OCI-M1 (cell line): ENCODE results near the gene HEATR3.
A peak's percentile ranks its signal among the peaks of the same experiment; 100 is the strongest.

ENCODE experiments used
- DNase-seq: peaks from one replicate; lab custom pipeline; 2025; lab: John Stamatoyannopoulos, UW

Gene HEATR3

DNA sequence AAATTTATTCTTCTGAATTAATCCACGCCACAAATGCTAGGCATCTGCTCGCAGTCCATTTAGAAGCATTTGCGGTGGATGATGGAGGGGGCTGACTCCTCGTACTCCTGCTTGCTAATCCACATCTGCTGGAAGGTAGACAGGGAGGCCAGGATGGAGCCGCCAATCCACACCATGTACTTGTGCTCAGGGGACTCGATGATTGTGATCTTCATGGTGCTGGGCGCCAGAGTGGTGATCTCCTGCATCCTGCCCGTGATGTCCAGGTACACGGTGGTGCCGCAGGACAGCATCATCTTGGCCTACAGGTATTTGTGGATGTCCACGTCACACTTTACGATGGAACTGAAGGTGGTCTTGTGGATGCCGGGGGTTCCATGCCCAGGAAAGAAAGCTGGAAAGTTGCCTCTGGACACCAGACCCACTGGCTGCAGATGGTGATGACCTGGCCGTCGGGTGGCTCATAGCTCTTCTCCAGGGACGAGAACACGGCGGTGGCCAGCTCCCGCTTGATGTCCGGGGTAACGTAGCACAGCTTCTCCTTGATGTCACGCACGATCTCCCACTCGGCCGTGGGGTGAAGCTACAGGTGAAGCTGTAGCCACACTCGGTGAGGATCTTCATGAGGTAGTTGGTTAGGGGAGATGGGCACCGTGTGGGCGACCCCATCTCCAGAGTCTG lies 7.5 kb upstream of the HEATR3 start:
- DNase-seq, result no peak

DNA sequence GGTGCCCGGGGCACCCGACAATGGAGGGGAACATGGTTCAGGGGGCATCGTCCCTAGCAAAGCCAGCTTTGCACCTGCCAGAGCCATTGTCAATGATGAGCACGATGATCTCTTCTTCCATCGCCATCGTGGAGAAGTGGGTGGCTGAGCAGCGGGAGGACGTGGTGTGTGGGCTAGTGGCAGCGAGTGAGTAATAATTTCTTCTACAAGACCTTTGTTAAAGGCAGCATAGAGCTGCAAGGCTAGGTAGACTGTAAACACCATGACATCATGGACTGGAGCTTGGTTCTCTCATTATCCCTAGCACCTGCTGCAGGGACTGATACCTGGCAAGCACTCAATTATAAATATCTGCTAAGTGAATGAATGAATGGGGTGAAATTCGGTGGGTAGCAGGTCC lies 6.7 kb upstream of the HEATR3 start:
- DNase-seq, result no peak

DNA sequence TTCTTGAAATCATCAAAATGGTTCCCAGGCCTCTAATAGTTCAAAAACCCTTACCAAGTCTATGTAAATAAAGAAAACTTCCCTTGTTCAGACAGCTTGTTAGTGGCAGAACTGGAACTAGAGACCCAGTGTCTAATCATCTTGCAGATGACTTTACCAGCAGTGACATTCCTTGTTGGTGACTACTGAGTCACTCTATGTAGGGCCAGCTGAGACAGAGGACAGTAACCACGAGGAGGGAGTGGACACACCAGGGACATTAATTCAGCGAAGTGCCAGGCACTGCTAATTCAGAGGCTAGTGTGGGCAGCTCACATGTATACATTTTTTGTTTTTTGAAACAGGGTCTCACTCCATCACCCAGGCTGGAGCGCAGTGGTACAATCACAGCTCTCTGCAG lies 6.1 kb upstream of the HEATR3 start:
- no peak for DNase-seq

DNA sequence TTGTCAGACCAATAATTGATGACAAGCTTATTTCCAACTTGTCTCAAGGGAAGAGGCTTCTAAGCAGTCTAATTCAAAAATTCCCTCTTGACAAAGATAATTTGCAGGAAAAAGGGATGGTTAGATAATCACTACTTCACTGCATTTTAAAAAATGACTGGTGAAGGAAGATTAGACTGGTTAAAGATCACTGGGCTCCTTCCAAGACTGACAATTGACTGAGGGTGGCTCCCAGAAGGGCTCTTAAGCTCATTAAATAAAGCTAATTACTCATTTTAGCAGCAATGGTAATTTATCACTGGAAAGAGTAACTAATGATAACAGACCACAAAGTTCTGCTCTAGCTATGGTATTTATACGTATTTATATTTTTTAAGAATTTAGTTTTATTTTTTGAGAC lies 4.4 kb upstream of the HEATR3 start:
- no peak for DNase-seq

DNA sequence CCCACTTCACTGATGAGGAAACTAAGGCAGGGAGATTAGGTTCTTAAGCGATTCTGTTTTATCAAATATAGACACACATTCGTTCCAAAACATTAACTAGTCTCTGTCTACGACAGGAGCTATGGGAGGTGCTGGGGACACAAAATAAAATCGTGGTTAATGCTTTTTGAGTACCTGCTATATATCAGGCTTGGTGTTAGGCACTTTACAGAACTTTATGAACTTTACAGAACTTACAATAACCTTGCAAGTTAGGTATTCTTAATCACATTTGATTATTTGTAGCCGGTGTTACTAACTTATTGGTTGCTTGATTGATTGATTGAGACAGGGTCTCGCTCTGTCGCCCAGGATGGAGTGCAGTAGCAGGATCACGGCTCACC lies 538 bp upstream of the HEATR3 start:
- no peak for DNase-seq

DNA sequence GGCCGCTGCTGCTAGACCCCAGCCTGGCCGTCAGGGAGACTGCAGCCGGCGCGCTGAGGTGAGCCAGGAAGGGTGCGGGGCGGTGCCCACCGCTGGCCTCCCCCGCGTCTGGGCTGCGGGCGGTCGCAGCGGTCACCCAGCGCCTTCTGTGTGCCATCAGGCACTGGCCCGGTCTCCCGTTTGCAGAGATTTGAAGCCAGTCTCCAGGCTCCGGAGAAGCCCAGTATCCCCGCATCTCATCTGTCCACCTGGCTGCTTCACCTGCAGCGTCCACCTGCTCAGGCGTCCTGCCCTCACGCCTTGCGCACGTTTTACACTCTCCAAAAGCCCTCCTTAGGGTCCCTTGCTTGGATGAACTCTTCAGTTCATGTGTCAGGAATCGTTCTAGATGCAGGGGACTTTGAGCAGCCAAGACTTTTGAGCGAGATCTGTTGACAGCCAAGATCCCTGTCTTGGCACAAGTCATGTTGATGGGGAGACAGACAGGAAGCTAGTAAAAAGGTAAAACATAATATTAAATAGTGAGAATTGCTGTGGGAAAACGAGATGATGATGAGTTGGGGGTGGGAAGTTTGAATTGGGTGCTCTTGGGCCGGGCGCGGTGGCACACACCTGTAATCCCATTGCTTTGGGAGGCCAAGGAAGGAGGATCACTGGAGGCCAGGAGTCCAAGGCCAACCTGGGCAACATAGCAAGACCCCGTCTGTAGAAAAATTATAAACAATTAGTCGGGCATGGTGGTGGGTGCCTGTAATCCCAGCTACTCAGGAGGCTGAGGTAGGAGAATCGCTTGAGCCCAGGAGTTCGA lies 916 bp downstream of the HEATR3 start:
- DNase-seq, result peak; percentile 10

DNA sequence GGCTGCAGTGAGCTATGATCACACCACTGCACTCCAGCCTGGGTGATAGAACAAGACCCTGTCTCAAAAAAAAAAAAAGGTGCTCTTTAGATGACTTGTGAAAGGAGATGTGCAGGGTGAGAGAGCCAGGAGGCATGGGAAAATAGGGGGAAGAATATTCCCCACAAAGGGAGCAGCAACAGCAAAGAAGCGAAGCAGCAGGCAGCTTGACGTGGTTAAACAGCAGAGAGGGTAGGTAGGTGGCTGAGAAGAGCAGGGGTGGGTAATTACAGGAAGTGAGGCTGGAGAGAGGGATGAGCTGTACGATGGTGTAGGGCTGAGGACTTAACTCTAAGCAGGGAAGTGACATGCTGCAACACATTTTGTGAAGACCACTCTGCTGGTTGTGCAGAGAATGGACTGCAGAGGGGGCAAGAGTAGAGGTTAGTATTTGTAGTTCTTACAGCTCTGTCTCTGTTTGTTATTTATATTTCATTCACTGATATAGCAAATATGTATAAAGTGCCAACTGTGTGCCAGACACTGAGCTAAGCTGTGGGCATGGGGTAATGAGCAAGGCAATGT lies 1.6 kb downstream of the HEATR3 start:
- peak; percentile 56 for DNase-seq

DNA sequence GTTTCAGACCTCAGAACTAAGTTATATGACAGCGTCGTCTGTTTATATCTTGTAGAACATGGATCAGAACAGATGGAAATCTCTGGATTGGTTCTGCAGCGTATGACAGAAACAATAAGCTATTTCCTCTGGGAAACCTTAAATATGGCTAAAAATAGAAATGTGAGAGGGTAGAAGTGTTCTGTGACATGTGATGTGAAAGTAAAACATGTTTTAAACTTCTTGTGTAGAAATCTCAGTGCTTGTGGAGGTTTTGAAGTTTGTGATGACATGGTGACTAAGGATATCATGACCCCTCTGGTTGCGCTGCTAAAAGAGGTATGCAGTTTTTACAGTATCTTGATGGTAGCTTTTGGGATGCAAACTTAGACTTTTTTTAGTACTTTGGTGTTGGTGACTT lies 2.8 kb downstream of the HEATR3 start:
- DNase-seq, result no peak

DNA sequence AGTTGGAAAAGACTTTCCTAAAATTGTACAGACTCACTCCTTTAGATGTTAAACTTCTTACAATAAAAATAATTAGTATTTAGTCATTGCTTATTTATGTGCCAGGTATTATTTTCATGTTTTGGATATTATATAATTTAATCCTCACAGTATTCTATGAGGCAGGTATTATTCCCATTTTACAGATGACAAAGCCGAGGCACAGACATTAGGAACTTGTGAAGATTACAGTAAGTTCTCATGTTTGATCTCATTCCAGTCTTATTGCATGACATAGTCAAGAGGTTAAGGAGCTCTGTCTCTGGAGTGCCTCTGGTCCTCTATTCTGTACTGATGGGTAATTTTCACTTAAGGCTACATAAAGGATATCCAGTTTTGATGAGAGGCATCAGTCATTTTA lies 3.3 kb downstream of the HEATR3 start:
- no peak for DNase-seq

DNA sequence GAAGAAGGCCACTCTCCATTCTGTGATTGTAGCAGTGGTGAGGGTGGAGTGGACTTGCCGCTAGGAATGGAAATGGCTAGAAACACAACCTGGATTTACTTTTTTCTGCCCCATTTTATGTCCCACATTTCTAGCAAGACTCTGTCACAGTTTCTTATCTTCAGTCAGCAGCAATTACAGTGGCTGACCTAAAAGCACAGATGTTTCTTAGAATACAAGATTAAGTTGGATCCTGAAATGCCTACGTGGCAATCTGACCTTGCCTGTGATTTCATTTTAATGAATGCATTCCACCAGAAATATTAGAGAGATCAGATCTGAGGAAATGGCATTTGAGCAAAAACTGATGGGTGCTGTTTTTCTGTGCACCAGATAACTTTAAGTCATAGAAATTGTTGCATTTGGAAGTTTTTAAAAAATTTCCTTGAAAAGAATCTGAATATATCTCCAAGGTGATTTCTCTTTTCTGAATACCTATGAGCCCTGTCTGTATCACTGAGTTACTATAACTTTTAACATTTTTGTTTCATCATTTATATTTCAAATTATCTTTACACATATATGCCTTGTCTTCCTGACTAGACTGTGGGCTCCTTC lies 5.4 kb downstream of the HEATR3 start:
- DNase-seq, result peak; percentile 78

DNA sequence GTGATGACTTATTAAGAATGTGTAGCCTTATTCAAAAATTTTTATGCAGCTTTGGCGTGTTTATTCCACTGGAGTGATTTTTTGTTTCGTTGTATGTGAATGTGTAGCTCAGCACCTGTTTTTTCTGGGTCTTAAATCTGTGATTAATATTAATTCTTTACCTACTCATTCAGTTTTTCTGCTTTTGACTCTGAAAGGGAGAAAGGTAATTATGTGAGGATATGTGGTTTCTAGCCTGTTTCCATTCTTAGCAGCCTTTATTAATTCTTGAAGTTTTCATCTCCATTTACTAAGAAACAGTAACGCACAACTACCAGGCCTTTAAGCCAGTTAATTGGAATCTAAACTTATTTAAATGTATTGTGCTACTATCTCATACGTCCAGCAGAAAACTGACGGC lies 7.0 kb downstream of the HEATR3 start:
- no peak for DNase-seq

DNA sequence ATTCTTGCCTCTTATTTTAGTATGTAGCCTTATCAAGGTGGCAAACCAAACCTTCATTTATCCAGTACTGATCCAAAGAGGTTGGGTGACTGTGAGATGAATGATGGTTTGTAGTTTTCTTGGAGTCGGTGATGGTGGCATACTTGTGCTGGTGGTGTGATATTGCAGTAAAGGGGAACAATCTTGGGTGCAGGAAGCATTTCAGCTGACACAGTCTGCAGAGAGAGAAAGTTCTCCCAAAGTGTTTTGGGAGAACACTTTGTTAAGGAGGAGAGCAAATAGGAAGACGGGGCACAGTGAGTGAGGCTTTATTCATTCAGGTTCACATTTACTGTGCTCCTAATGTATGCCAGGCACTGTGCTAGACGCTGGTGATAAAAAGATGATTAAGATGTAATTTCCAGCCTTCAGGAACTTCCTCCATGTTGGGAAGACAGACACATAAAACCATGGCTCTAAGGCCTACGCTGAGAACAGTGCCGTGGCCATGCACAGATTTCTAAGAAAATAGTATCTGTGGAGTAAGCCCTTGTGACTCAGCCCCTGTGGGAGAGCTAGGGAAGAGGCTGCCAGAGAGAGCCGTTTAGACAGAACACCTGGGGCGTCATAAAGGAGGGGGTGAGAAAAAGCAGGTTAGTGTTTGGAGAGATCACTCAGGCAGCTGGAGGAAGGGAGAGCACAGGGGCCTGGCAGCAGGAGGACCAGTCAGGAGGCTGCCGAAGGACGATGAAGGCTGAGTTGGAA lies 13.8 kb downstream of the HEATR3 start:
- DNase-seq, result no peak

DNA sequence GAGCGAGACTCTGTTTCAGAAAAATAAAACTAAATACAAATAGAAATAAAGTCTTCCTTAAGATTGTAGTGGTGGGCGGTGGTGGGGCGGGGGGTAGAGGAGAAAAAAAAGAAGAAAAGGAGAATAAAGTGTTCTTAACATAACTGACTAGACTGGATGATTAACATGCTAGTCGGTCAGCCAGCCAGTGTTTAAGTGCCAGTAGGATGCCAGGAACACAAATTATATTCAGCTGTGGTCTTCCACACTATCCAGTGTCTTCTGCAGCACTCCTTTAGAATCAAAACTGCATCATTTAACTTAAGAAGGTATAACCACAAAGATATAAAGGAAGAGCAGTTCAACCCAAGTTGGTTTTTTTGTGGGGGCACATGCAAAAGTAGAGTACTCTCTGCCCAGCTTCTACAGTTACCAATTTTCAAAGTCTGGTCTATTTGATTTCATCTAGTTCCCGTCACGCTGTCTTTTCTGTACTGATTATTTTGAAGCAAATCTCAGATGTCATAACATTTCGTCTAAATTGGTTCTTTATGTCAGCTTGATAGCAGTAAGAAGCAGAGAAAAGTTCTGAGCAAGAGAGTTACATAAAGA lies 15.8 kb downstream of the HEATR3 start:
- DNase-seq, result no peak

DNA sequence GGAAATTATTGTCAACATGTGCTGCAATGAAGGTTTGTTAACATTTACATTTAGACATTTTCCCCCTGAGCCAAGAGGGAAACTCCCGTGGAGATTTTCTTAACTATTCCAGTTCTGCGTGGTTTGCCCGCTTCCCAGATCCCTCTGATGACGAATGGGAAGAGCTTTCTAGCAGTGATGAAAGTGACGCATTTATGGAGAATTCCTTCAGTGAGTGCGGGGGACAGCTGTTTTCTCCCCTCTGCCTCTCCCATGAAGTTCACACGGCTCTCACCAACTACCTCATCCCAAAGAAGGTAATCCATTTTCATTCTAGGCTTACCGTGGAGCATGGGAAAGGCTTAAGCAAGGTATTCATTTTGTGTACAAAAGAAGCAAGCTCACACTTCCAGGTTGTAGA lies 18.2 kb downstream of the HEATR3 start:
- no peak for DNase-seq

DNA sequence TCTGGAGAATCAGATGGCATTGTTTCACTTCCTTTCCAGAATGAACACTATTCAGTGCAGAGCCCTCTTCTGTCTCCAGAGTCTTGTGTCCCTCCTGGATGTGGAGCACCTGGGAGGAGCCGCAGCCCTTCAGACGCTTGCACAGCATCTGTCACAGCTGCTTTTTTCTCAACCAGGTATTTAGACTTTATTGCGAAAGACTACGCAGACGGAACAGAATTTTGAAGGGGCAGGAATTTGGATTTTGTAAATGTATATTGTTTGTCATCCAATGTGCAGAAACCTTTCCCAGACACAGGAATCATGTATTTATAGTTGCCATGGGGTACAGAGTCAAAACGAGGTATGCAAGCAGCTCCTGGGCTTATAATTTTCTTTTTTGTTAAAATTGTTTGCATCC lies 20.4 kb downstream of the HEATR3 start:
- DNase-seq, result no peak

DNA sequence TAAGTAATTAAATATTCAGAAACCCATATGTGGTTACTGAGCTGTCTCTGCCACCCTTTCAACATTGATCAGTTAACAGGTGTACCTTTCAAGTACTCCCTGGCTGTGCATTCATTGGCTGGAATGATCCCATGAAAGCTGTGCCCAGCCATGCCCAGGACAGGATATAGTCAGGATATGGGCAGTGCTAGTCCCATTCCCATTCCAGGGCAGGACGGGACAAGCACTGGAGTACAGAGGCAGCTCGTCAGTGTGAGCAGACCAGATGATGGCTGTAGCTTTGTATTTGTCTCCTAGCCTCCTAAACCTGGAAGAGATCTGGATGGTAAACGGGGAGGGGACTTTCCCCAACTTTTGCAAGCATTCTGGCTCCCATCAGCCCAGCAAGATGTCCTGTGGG lies 22.5 kb downstream of the HEATR3 start:
- DNase-seq, result no peak

DNA sequence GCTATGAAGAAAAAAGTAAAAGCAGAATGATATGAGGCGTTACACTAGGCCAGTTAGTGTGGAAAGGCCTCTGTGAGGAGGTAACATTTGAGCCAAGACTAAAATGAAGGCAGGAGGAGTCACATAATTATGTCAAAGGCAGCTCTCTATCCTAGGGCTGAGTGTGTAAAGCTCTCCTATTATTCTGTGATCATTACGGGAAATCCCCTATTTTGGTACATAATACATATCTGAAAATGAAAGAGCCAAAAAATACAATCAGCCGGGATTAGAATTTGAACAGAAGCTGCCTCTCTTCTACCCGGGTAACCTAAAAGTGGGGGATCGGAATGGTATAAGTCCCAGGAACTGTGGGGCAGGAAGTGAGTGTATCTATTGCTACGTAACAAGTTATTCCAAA lies 27.1 kb downstream of the HEATR3 start:
- no peak for DNase-seq

DNA sequence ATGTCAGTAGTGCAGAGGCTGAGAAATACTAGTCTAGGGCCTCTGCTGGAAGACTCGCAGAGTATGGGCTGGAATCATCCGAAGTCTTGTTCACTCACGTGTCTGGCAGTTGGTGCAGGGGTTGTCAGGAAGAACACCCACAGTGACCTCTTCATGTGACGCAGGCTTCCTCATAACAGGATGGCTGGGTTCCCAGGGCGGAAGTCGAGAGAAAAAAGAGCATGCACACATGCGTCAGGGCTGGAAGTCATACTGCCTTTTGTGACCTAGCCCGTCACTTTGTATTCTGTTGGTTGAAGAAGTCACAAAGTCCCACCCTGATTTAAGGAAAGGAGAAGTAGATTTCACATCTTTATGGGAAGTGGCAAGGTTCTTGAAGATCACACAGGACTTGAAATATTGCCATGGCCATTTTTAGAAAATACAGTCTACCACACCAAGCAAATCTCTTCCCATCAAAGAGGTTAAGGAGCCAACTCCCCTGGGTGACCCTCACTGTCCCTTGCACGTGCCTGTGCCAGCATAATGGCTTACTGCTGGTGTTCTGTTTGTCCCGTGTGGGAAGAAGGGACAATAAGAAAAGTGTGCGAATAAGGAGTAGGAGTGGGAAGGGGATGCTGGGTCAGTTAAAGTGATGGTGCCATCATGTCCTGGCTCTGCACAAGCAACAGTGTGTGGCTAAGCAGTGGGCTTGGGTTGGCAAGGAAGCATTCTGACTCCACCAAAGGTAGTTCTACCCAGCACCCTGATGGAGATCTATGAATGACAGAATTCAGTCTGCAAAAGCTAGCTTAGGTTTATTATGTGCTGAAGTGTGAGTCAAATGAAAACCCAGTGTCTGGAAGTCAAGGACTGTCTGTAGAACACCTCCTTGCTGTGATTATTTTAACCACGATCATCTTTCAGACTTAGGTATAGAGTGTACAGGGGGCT lies 28.1 kb downstream of the HEATR3 start:
- peak; percentile 1 for DNase-seq

DNA sequence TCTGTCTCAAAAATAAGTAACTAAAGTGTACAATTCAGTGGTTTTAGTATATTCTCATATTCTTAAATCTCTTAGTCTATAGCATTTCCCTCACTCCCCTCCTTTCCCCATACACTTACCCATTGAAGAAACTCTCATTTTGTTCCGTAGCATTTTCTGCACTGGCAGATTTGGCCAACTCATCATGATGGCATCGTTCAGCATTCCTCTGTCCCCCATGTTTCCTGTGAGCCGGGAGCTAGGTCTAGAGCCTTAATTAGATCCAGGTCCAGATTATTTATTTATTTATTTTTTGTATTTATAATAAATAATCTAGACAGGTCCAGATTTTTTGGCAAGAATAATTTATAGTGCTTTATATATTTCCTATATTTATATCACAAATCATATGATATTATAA lies 31.0 kb downstream of the HEATR3 start:
- DNase-seq, result no peak

DNA sequence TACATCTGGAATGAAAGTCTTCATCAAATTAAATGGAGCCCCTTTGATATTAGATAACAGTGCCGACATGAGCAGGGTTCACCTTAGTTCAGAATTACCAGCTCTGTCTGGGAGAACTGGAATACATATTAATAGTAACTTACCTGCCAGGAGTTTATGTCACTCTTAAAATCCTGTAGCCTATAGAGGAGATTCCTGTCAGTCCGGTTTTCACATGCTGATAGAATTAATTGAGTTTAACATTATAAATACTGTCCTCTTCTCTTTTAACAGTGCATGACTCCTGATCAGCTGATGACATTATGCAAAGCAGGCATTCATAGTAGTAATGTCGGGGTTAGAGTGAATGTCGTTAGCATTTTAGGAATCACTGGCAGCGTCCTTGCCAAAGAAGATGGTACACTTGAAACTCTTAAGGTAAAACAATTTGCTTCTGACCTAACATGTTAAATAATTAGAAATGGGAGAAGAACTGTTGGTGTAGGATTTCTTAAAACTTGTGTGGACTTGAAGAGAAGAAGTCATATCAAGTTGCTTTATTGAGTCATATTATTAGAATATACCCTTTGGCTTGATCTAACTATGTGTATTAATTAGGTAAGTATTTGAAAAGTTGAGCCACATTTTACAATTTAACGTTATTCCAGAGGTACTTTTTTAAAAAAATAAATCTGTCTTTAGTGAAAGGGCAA lies 34.3 kb downstream of the HEATR3 start:
- DNase-seq, result no peak
